ENCODE results near the gene RNASE4. TPM values are rescaled to one million over a fixed set of nuclear protein-coding genes. Genes with fewer than 3 reads are reported as not detected.

Gene RNASE4
- total and polyA plus RNA-seq, 2 donors (not counting 3 experiments of a cell fraction or from before 2014, with no cell fraction given) = 6.9 to 27.4 TPM

- intact Hi-C loops (cut with micrococcal nuclease) = no loop called here
- dilution Hi-C loops (cut with MboI; ENCODE audit: extremely low pct_ligation_motif_present, low sequenced_read_pairs) = no loop called here
- POLR2A ChIA-PET = no interaction called here
Observed at GRCh38 chr14:20659813-20660395, 24.5 kb upstream of the RNASE4 start.

More at GRCh38 chr14:20659813-20660395, 24.5 kb upstream of the RNASE4 start:
- CTCF ChIA-PET = interaction anchor here (1.5 to 1.6 kb wide), 2 partner anchors 12 to 31 kb away, joined by 6 read pairs; no protein-coding TSS in a partner anchor
- Histone ChIP-seq H3K36me3 (ENCODE audit: control insufficient read depth in 2 of 2, extremely low read depth in 1 of 2, insufficient read depth in 2 of 2, low read length in 2 of 2) (no peaks in the 10 kb centered on the region), H3K9ac (replicated peaks; ENCODE audit: extremely low read depth, insufficient read depth, low read length) (no peak overlapping the region), H3K27ac (ENCODE audit: insufficient read depth, low read depth, low read length) (no peak overlapping the region), H3K4me3 (replicated peaks in 1 of 3; ENCODE audit: insufficient read depth in 1 of 3, low read depth in 1 of 3, low read length in 3 of 3) (no peak overlapping the region), H3K79me2 (ENCODE audit: control insufficient read depth, insufficient read depth, low read length) (no peaks in the 10 kb centered on the region), H2AFZ (ENCODE audit: low read depth, low read length) (no peak overlapping the region), H3K9me3 (replicated peaks; ENCODE audit: control insufficient read depth, insufficient read depth, low read length) (no peaks in the 10 kb centered on the region), H3K27me3 (ENCODE audit: control insufficient read depth in 2 of 2, insufficient read depth in 2 of 2, low read length in 2 of 2) (peaks cover 26 to 29% of the 10 kb centered on the region in 2 experiments), H4K20me1 (replicated peaks; ENCODE audit: control insufficient read depth, extremely low read depth, insufficient read depth, low read length) (no peaks in the 10 kb centered on the region), H3K9me1 (replicated peaks; ENCODE audit: control insufficient read depth, extremely low read depth, insufficient read depth, low read length) (no peaks in the 10 kb centered on the region), H3K4me2 (ENCODE audit: insufficient read depth, low read length) (no peak overlapping the region), H3K4me1 (ENCODE audit: control insufficient read depth, extremely low read depth, insufficient read depth, low read length) (no peaks in the 10 kb centered on the region)
- no peak for DNase-seq (ENCODE audit: low read depth, low spot score)
- no peak for TF ChIP-seq JUN (IDR thresholded peaks at IDR 0.05; ENCODE audit: borderline replicate concordance, insufficient read depth, insufficient read length, low read depth)
- TF ChIP-seq POLR2A (IDR thresholded peaks at IDR 0.05; ENCODE audit: low read depth, low read length) = no peak
- no peak for TF ChIP-seq MYC (IDR thresholded peaks at IDR 0.05; ENCODE audit: low read depth, low read length)
- no peak for TF ChIP-seq CTCF (IDR thresholded peaks at IDR 0.05; ENCODE audit: extremely low read depth in 1 of 2, insufficient read depth in 1 of 2, low read depth in 1 of 2, low read length in 2 of 2)
- TF ChIP-seq GATA2 (IDR thresholded peaks at IDR 0.05; ENCODE audit: insufficient read depth, insufficient read length, low read depth, low read length) = no peak
- no peak for TF ChIP-seq FOS (IDR thresholded peaks at IDR 0.05; ENCODE audit: borderline replicate concordance, insufficient read depth, low read length)
- no peak for TF ChIP-seq MAX (IDR thresholded peaks at IDR 0.05; ENCODE audit: insufficient read depth, insufficient read length)
- no peak for TF ChIP-seq POLR2AphosphoS5 (IDR thresholded peaks at IDR 0.05; ENCODE audit: insufficient read depth, low read depth, low read length)
- no peak for TF ChIP-seq EZH2 (IDR thresholded peaks at IDR 0.05; ENCODE audit: borderline replicate concordance, low read depth, low read length, severe bottlenecking)
- no peak for FAIRE-seq
- BruUV-seq (replicated peaks) = no TSS peak
